BLaER1 (cell line): ENCODE measurements around the gene RRP7A.
A peak's percentile ranks its signal among the peaks of the same experiment; 100 is the strongest.

Experiments
- H3K27ac ChIP-seq: shearing (Covaris generic); formaldehyde crosslinking; 2 replicates; pipeline ENCODE4 v1.8.1; 2022
- H3K27me3 ChIP-seq: shearing (Covaris generic); formaldehyde crosslinking; 2 replicates; pipeline ENCODE4 v1.8.1; 2022
- H3K36me3 ChIP-seq: shearing (Covaris generic); formaldehyde crosslinking; 2 replicates; pipeline ENCODE4 v1.8.1; 2022
- H3K4me1 ChIP-seq: shearing (Covaris generic); formaldehyde crosslinking; 2 replicates; pipeline ENCODE4 v1.8.1; 2022
- H3K4me2 ChIP-seq: shearing (Covaris generic); formaldehyde crosslinking; 2 replicates; pipeline ENCODE4 v1.8.1; 2022
- H3K4me3 ChIP-seq: shearing (Covaris generic); formaldehyde crosslinking; 2 replicates; pipeline ENCODE4 v1.8.1; 2022
- H3K9ac ChIP-seq: shearing (Covaris generic); formaldehyde crosslinking; 2 replicates; pipeline ENCODE4 v1.8.1; 2022
- H3K9me3 ChIP-seq: shearing (Covaris generic); formaldehyde crosslinking; 2 replicates; pipeline ENCODE4 v1.8.1; 2022
- H4K20me1 ChIP-seq: shearing (Covaris generic); formaldehyde crosslinking; 2 replicates; pipeline ENCODE4 v1.8.1; 2022
- Cebpa-rat ChIP-seq: shearing (Covaris generic); IDR thresholded peaks from 2 replicates; pipeline ENCODE4 v1.8.1; 2022

Gene RRP7A

DNA sequence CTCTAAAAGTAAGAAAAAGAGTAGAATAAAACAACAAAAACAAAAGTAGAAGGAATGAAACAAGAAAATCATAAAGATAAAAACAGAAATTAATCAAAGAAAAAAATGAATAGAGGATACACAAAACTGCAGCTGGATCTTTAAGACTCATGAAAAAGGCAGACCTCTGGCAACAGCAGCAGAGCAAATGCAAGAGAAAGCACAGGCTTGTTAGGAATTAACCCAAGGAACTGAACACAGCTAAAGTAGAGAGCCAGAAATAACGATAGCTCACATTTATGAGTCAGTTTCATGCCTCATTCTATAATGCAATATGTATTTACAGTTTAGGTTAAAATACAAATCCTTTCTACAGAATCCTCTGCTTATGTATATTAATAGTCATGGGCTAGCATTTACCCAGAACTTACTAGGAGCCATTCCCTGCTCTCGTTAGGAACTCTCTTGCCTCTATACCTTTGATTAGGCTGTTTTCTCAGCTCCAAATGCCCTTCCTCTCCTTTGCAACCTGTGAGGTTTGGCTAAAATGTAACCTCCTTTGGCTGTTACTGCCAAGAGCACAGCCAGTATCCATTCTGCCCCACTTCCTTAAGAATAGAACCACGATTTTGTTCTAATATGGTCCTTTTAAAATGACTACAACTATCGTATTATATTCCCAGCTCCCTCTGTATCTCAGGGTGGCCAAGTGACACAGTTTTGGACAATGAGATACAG, 49.1 kb downstream of the RRP7A start:
- Histone ChIP-seq H3K4me2 (no peak overlapping the region), H3K9me3 (no peaks in the 10 kb centered on the region), H3K4me1 (peaks cover 18% of the 10 kb centered on the region), H3K27ac (no peak overlapping the region), H4K20me1 (no peaks in the 10 kb centered on the region), H3K4me3 (no peak overlapping the region), H3K27me3 (no peaks in the 10 kb centered on the region), H3K36me3 (no peaks in the 10 kb centered on the region), H3K9ac (no peak overlapping the region)
- no peak for TF ChIP-seq Cebpa-rat

DNA sequence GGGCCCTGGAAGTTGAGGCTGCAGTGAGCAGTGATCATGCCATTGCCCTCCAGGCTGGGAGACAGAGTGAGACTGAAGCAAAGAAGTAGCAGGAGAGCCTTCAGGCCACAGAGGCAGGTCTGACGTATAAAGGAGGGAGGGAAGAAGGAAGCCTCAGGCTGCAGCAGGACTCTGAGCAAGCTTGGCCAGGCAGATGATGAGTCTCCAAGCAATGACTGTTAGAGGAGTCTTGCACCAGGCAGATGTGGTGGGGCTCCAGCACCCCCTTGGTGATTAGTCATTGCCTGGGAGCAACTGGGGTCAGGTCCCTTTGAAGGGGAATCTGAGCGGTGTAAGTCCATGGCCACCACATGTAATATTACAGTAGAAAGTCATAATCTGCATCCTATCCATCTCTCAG, 50.8 kb downstream of the RRP7A start:
- Histone ChIP-seq H3K4me3 (no peak overlapping the region), H3K9me3 (no peaks in the 10 kb centered on the region), H4K20me1 (no peaks in the 10 kb centered on the region), H3K4me1 (peaks cover 18% of the 10 kb centered on the region), H3K36me3 (no peaks in the 10 kb centered on the region), H3K27ac (no peak overlapping the region), H3K27me3 (no peaks in the 10 kb centered on the region), H3K9ac (no peak overlapping the region), H3K4me2 (no peak overlapping the region)
- no peak for TF ChIP-seq Cebpa-rat

- no peak for TF ChIP-seq Cebpa-rat
- Histone ChIP-seq H3K4me3 (no peak overlapping the region), H3K4me1 (peaks cover 36% of the 10 kb centered on the region), H3K9me3 (no peaks in the 10 kb centered on the region), H3K36me3 (no peaks in the 10 kb centered on the region), H4K20me1 (no peaks in the 10 kb centered on the region), H3K27ac (no peak overlapping the region), H3K9ac (no peak overlapping the region), H3K4me2 (peak overlapping the region; percentile 29), H3K27me3 (no peaks in the 10 kb centered on the region)
Measured at GRCh38 chr22:42462016-42462415, 57.6 kb downstream of the RRP7A start.

GRCh38 chr22:42461511-42461910, 58.1 kb downstream of the RRP7A start:
- H3K4me3 ChIP-seq: no peak overlapping the region
- no peaks in the 10 kb centered on the region for H3K9me3 ChIP-seq
- H3K27ac ChIP-seq: no peak overlapping the region
- peaks cover 36% of the 10 kb centered on the region for H3K4me1 ChIP-seq
- no peak for TF ChIP-seq Cebpa-rat
- no peaks in the 10 kb centered on the region for H3K36me3 ChIP-seq
- no peaks in the 10 kb centered on the region for H4K20me1 ChIP-seq
- H3K4me2 ChIP-seq: peak overlapping the region; percentile 29; the same call in 1 of the 2 replicates
- no peak overlapping the region for H3K9ac ChIP-seq
- no peaks in the 10 kb centered on the region for H3K27me3 ChIP-seq
